Keratinocyte (primary cell): ENCODE data around the gene VPS25.

Experiments used
- CTCF ChIP-seq, 3 experiments: IDR thresholded peaks in 1 of 3; conservative IDR thresholded peaks in 1 of 3; optimal IDR thresholded peaks in 1 of 3; 2 replicates in 2 of 3; 3 replicates in 1 of 3; pipeline versions ENCODE3 to v1.5.1; 2011; ENCODE audit warnings: low read length in 3 of 3, mild to moderate bottlenecking in 3 of 3, moderate library complexity in 2 of 3, control low read depth in 1 of 3, inconsistent platforms in 1 of 3; ENCODE audit not compliant: insufficient read depth in 2 of 3; ENCODE audit errors: extremely low read depth in 1 of 3
- EZH2 ChIP-seq: IDR thresholded peaks from one replicate; pipeline ENCODE4 v1.6.1; 2012; ENCODE audit warnings: inconsistent platforms, mild to moderate bottlenecking, low read length, moderate library complexity

- no peak for TF ChIP-seq CTCF (optimal IDR thresholded peaks at IDR 0.05 in 1 of 3, IDR thresholded peaks at IDR 0.05 in 1 of 3, conservative IDR thresholded peaks at IDR 0.05 in 1 of 3; ENCODE audit: extremely low read depth in 1 of 3, insufficient read depth in 2 of 3, low read length in 3 of 3)
- TF ChIP-seq EZH2, result no peak
Observed at GRCh38 chr17:42783791-42784138, 10.5 kb downstream of the VPS25 start.
